GM19438 (cell line): Measurements from ENCODE around the gene CSNK2B.
"Not testable (repeated sequence)": the region's sequence is repeated elsewhere in the genome, so short reads cannot be mapped to it uniquely, and the experiment has no call there.

Experiments
- ATAC-seq: cut with Tn5 transposase; IDR thresholded peaks from one replicate; pipeline ENCODE4 v1.9.1; 2021; ENCODE audit warnings: low read depth; ENCODE audit not compliant: unreplicated experiment

The CSNK2B gene

GRCh38 chr6:31687860-31688693 is 22.2 kb downstream of the CSNK2B start:
- ATAC-seq: no peak

GRCh38 chr6:31689249-31690110 is 23.6 kb downstream of the CSNK2B start:
- no peak for ATAC-seq

- ATAC-seq: no peak
Observed at GRCh38 chr6:31690231-31691077, 24.6 kb downstream of the CSNK2B start.

GRCh38 chr6:31691078-31691463 is 25.2 kb downstream of the CSNK2B start:
- ATAC-seq: no peak

GRCh38 chr6:31691564-31692108 is 25.8 kb downstream of the CSNK2B start:
- ATAC-seq: no peak

GRCh38 chr6:31692353-31692752 is 26.5 kb downstream of the CSNK2B start:
- no peak for ATAC-seq

- ATAC-seq: no peak
Observed at GRCh38 chr6:31692886-31693285, 27.0 kb downstream of the CSNK2B start.

GRCh38 chr6:31693535-31693934 is 27.7 kb downstream of the CSNK2B start:
- ATAC-seq: no peak

- ATAC-seq: no peak
Observed at GRCh38 chr6:31697555-31697954, 31.7 kb downstream of the CSNK2B start.

GRCh38 chr6:31700740-31701401 is 35.0 kb downstream of the CSNK2B start:
- ATAC-seq: no peak

- ATAC-seq: no peak
Observed at GRCh38 chr6:31701666-31702404, 36.0 kb downstream of the CSNK2B start.

GRCh38 chr6:31702405-31702818 is 36.5 kb downstream of the CSNK2B start:
- no peak for ATAC-seq

GRCh38 chr6:31702819-31703716 is 37.2 kb downstream of the CSNK2B start, which contains the start of gene ABHD16A:
Gene ABHD16A (minus strand): TSS chr6:31703324. CDS start chr6:31703281, 43 bp downstream.
- ATAC-seq: peak; percentile 88

- ATAC-seq: no peak
Observed at GRCh38 chr6:31705931-31706330, 40.1 kb downstream of the CSNK2B start.

GRCh38 chr6:31706599-31706998 is 40.7 kb downstream of the CSNK2B start, which contains the start of gene LY6G6F:
Gene LY6G6F (plus strand): TSS chr6:31706866. CDS start chr6:31706907, 41 bp downstream.
- ATAC-seq: no peak

- ATAC-seq: no peak
Observed at GRCh38 chr6:31707701-31708100, 41.8 kb downstream of the CSNK2B start.

- ATAC-seq: no peak
Observed at GRCh38 chr6:31708224-31708623, 42.3 kb downstream of the CSNK2B start.

- ATAC-seq: not testable (repeated sequence)
Observed at GRCh38 chr6:31709157-31709556, 43.3 kb downstream of the CSNK2B start.
